HG03039 (cell line): Measurements from ENCODE around the gene CDH4.

Experiments used
- ATAC-seq: cut with Tn5 transposase; IDR thresholded peaks from one replicate; pipeline ENCODE4 v1.9.1; 2021; ENCODE audit warnings: mild to moderate bottlenecking, moderate library complexity; ENCODE audit not compliant: unreplicated experiment

Gene CDH4

DNA sequence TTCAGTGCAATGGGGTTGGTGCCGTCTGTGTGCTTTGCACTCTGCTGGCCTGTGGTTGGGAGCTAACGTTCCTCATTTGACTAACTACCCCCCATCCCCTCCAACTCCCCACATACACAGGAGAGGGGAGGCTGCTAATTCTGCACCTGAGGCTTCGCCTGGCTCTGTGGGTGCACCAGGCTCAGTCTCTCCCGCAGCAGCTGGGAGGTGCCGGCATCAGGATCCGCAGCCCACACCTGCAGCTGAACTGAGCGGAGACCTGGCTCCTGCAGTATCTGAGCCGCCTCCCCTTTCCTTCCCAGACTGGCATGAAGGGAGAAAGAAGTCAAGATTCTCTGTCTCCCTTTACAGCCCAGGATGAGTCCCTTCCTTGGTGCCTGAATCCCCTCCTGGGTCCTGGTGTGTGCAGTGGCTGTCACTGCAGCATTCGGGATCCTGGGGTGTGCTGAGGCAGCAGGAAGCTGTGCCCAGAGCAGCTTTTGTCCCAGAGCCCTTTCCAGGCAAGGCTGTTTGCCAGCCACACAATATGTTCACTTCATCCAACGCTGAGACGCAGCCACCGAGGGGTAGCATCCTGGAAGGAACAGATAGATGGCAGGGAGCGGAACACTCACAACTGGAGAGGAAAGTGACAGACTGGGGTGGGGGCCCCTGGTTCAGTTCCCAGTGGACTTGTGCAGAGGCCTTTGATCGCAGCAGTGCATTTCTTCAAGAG is 70.2 kb downstream of the CDH4 start:
- ATAC-seq: no peak

DNA sequence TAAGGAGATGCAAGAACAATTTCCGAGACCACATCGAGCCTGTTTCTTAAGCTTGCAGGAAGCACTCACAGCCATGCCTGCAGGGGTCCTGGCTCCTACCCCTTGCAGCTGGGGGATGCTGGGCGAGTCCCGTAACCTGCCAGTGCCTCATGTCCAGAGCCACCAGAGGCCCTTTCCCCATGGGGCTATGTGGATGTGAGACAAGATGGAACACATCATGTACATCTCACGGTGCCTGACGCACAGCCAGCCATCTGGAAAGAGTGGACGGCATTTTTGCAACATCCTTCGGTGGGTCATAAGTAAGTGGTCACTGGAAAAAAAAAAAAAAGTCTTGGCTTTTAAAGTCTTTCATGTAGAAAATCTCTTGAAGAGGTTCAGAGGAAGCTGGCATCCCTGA is 72.8 kb downstream of the CDH4 start:
- no peak for ATAC-seq

DNA sequence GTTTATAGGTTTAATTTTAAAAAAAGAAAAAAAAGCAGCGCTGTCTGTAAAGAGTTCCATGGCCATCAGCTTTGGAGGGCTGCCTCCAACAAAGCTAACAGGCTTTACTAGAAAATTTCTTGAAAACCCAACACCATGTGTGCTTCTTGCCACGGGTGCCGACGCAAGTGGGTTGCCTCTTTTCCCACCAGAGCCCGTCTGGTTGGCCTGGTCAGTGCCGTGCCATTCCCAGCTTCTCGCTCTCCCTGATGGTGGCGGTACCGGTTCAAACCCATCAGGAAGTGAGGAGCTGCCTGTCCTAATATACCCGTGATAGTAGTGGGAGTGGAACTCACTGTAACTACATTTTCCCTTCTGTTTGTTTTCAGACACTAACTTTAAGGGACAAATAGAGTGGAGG is 73.7 kb downstream of the CDH4 start:
- no peak for ATAC-seq

DNA sequence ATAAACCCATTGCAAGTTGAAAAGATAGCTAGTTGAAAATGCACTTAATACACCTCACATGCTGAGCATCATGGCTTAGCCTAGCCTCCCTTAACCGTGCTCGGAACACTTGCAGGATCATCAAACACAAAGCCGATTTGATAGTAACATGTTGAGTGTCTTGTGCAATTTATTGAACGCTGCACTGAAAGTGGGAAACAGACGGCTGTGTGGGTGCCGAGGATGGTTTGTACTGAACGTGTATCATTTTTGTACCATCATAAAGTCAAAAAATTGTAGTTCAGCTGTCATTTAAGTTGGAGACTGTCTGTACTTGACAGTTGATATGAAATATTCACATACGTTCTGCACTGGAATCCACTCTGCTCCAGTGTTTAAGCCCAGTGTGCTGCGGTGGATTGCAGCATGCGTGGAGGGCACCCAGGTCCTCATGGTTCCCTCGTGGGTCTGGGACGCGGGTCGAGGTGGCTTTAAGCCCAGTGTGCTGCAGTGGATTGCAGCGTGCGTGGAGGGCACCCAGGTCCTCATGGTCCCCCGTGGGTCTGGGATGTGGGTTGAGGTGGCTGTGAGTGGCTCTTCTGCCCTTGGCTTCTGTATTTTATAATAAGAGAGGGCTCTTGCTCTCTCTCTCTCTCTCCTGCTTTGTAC is 77.0 kb downstream of the CDH4 start:
- no peak for ATAC-seq

DNA sequence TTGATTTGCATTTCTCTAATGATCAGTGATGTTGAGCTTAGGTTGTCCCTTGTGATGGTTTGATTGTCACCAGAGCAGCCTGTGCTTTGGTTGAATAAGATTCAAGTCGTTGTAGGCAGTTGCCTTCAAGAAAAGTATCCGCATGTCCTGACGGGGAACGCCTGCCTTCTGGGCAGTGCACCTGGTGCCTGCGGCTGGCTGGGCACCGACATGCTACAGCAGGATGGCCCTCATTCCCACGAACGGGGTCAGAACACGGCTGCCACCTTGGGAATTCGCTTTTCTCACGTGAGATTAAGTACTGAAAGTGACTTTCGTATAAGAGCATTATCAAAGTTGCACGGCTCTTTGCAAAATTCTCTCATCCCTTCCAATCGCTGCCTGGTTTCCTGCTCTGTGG is 78.4 kb downstream of the CDH4 start:
- ATAC-seq: no peak

DNA sequence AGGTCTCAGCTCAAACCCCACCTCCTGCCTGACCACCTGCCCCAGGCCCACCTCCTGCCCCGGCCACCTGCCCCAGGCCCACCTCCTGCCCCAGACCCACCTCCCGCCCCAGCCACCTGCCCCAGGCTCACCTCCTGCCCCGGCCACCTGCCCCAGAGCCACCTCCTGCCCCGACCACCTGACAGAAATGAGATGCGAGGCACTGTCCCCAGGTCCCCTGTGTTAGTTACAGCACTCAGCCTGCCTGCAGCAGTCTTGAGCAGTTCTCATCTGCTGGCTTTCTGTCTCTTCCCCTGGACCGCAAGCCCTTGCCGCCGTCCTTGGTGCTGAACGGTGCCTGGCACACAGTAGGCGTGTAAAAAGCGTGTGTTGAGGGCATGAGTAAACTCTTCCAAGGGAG is 79.5 kb downstream of the CDH4 start:
- no peak for ATAC-seq

DNA sequence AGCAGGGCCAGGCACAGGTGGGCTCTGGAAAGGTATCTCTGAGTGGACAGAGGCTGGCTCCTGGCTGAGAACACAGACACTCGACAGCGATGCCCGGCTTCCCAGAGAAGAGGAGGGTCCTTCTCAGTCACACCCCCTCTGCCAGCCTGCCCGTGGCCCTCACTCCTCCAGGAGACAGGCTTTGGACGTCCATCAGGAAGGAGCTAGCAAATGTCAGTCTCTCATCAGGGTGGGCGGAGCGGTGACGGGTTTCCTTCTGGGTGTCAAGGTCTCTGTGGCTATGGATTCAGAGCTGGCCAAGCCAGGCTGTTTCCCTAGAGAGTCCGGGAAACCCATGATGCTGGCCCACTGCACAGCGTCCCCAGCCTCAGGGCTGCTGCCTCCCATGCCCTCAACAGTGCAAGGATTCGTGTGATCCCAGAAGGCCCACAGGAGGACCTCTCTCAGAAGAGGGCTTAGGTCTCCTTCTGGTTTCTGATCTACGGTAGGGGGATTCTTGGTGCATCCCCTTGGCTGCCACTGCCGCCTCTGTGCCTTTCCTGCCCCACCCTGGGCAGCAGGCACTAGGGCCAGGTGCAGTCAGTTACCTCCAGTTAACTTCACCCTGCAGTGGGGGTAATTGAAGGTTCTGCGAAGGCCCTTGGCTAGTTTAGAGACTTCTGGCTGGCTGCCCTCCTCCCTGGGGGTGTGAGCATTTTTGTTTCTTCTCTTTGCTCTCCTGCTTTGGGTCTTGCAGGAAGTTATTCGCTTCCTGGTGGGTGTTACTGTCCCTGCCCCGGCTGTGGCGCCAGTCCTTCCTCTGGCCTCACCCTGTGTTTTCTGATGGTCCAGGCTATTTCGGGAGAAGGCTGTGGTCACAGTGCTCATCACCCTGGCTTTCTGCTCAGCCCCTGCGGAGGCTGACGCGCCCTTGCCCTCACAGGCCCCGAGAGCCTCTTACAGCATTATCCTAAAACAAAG is 80.2 kb downstream of the CDH4 start:
- ATAC-seq: no peak

DNA sequence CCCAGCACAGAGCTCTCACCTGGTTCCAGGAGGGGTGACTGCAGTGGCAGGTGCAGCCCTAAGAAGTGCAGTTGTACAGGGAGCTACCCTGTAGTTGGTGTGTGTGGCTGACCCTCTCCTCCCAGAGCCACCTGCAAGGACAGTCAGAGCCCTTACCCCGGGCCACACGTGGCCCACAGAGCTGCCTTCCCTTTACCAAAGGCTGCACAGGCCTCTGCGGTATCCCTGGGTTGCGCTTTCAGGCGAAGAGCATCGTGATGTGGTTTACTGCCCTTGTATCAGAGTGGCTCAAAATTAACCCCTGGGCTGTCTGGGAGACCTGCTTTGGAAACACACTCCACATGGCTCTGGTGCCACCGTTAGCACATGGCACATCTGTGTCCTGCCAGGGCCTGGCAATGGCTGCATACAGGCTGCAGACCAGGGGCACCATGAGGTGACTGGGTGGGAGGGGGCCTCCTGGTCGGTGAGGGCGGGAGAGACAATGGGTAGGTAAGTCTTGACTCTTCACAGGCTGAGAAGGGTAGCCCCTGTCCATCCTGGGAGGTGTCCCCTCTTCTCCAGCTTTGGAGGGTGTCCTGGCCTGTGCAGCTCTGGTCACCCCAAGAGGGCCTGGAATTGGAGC is 81.5 kb downstream of the CDH4 start:
- ATAC-seq: no peak

DNA sequence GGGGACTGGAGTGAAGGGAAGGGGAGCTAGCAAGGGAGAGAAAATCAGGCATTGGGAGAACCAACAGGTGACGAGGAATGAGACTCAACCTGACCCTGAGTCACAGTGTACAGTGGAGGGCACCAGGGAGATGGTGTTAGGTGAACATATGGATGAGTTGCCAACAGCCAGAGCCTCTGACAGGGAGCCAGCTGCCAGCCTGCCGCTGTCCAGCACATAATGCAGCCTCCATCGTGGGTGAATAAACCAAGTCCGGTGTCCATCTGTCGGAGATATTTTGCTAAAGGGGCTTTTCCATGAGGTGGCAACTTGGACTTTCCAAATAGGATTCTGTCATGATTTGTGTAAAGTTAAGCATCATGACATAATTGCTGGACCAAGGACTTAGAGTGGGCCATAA is 88.1 kb downstream of the CDH4 start:
- no peak for ATAC-seq

DNA sequence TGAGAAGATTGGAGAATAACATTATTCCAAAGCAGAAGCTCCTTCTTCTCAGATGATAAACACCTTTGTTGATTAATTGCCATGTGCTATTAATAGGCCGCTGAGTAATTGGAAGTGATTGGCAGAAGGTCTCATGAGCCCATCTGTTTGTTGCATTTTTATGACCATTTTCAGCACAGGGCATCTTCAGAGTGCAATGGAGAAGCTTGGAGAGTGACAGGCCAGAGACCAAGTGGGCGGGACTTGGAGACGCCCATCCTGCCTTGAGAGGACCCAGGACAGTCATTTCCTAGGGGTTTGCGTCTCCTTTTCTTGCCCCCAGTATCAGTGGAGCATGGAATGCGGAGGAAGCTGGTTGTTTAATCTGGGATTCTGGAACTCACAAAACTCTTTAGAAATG is 89.5 kb downstream of the CDH4 start:
- no peak for ATAC-seq

DNA sequence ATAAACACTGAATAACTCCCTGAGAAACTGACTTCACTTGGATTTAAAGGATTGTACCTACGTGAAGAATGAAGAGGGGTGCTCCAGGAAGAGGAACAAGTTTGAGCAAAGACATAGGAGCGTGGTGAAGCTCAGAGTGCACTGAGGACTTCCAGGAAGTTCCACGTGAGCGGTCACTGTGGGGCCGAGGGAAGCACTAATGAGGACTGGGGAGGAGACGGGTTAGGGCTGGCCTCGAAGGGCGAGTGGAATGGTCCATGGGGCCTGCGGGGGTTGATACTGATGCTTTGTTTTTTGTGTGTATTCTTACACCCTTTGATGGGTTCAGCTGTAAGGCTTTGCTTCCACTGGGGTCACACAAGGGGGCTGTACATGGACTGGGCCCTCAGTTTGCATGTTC is 91.9 kb downstream of the CDH4 start:
- no peak for ATAC-seq

DNA sequence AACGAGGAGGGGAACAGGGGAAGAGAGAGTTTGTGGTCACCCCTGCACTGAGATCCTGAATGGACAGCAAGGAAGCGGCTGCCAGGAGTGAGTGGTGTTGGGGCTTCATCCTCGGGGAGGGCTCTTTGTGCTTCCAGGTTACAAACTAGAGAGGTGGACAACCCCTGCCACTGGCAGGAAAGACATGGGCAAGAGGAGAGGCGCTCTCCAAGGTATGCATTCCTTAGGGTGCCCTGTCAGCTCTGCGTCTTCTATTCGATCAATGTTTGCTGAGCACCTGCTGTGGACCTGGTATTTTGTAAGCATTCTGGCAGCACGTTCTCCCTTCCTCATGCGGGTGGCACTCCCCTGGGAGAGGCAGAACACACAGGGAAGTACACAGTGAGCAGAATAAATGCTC is 93.6 kb downstream of the CDH4 start:
- ATAC-seq: no peak

DNA sequence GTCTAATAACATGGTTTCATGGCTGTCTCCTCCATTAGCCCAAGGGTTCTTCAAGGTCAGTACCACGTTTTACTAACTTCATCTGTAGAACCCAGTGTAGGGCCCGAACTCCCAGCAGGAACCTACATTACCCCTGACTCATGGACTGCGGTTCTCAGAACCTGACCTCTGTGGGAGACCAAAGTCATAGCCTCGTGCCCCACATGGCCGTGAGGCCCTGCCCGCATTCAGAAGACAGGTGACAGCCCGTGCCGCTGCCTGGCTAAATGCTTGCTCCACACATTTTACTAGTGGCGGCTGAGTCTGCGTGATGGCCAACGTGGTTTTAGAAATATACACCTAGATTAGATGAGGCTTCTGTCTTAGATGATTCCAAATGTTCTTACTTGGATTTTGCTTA is 94.9 kb downstream of the CDH4 start:
- no peak for ATAC-seq

DNA sequence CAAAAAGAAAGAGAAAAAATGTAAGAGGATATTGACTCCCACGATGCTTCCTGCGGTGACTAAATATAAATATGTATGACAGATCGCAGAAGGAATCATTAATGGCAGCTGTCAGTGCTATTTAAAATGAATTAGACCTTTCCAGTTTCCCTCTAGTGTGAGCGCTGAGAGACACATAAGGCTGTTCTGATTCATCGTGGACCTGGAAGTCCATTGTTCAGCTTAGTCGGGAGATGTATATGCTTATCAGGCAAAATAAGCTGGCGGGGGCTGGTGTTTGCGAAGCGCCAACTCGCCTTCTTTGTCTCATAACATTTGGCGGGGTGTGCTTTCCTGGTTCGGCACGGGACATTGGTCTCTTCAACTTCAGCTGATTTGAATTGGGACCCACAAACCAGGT is 95.4 kb downstream of the CDH4 start:
- ATAC-seq: no peak

DNA sequence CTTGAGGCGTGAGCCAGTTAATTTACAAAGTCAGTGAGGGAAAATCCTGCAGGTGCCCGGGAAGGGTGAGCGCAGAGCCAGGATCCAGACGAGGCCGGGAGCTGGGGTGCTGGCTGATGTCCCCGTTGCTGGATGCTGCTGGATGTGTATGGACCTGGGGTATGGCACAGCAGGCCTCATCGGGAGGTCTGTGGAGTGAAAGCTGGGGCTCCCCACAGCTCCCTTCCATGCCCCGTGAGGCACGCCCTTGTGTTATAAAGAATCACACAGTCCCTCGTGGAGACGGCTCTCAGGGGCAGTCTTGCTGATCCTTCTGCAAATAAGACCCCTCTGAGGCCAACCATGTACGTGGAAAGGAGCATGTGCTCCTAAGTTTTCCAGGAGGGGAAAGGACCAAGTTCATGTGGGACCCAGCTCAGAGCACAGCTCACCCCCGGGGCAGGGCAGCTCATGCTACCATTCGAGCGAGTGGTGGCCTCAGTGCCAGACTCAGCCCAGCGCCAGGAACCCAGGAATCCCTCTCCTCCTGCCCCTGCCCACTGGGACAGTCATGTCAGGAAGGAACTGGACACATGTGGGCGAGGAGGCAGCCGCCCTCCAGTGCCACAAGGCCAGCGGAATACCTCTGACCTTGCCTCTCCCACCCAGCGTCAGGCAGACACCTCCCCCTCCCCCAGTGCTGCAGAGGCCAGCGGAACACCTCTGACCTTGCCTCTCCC is 97.5 kb downstream of the CDH4 start:
- no peak for ATAC-seq

DNA sequence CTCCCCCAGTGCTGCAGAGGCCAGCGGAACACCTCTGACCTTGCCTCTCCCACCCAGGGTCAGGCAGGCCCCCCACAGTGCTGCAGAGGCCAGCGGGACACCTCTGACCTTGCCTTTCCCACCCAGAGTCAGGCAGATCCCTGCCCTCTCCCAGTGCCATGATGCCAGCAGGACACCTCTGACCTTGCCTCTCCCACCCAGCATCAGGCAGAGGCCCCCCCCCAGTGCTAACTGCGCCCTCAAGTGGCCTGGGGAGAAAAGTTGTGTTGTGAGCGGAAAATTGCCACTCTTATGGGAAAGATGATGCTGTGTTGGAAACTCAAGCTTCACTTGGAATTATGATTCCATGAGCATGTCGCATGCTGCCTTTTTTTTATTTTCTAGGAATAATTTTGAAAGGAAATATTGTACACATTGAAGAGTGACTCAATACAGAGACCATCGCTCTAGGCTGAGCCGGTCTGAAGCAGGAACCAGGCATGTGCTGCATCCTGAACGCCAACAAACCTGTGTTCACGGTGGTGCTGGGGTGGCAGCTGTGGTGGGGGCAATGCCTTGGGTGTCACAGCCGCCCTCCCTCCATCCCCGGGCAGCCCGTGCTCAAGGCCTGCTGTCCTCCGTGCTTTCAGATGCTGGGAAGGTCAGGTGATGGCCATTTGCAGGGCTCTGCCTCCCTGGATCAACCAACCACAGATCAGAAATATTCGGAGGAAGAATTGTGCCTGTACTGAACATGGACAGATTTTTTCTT is 98.6 kb downstream of the CDH4 start:
- ATAC-seq: no peak

DNA sequence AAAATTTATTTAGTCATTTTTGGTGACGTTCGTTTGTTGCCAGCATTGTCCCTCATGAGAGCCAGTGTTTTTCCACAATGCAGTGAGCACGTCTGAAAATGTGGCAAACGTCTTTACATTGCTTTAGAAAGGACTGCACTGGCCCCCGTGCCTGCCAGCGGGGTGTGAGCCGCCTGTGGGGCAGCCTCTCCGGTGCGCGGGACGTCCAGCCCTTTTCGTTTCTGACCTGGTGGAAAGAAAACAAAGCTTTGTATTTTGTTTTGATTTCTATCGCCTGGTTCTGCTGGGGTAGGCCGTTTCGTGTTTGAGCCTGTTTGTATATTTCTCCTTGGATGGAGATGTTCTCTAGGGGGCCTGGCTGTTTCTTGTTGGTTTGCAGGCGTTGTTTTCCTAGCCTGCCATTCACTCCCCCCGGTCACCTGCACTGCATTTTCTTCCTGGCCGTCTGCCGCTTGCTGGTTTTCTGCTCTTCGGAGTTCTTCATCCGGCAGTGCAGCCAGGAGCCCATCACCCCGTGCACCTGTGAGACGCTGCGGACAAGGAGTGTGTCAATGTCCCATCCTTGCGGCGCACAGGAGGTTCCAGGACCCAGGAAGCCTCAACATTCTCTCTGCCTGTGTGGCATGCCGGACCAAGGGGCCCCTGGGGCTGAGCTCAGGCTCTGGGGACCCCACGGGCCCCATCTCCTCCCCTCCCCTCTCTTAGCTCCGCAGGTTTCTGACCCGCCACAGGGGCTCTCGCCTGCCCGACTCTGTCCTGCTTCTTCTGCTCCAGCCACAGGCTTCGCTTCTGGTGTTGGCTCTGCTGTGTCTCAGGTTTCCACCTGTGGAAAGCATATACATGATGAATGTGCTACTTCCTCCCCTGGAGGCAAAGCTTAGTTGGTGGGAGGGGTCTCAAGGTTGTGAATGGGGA is 100.5 kb downstream of the CDH4 start:
- no peak for ATAC-seq

DNA sequence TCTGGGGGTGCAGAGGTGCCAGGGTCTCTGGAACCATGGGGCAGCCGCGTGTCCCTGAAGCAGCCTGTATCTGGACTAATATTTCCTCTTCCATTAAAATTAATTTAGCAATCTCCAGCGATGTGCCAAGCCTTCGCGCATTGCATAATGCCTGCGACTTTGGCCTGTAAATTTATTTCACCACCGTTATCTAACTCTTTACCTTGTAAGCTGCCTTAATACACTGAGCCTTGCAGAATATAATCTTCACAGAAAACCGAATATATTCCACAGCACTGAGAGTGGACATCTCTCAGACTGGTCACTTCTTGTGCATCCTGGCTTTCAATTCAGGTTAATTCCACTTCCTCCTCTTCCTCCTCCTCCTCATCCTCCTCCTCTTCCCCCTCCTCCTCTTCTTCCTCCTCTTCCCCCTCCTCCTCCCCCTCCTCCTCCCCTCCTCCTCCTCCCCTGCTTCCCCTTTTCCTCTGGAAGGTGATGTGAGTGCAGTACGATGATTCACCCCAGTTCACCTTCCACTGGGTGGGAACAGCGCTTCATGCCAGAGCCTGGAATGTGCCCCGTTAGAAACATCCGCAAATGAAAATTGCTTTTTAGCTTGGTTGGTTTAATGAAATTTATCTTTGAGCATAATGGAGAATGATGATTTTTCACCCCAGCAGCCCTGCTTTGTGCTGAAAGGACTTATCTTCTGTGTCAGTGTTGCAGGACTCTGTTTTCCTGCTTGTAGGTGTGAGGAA is 101.4 kb downstream of the CDH4 start:
- no peak for ATAC-seq
